GM20431 (cell line): ENCODE measurements around the gene COL5A1.

Experiments
- in situ Hi-C: fragments of 300-500 bp; cut with MseI, MboI; formaldehyde crosslinking; loops from one replicate; pipeline ENCODE4 v1.15.0; 2020; ENCODE audit warnings: low sequenced_read_pairs; ENCODE audit not compliant: unreplicated experiment

Gene COL5A1

GRCh38 chr9:134861595-134862334 is 220.2 kb downstream of the COL5A1 start:
- in situ Hi-C loops: no loop called here

DNA sequence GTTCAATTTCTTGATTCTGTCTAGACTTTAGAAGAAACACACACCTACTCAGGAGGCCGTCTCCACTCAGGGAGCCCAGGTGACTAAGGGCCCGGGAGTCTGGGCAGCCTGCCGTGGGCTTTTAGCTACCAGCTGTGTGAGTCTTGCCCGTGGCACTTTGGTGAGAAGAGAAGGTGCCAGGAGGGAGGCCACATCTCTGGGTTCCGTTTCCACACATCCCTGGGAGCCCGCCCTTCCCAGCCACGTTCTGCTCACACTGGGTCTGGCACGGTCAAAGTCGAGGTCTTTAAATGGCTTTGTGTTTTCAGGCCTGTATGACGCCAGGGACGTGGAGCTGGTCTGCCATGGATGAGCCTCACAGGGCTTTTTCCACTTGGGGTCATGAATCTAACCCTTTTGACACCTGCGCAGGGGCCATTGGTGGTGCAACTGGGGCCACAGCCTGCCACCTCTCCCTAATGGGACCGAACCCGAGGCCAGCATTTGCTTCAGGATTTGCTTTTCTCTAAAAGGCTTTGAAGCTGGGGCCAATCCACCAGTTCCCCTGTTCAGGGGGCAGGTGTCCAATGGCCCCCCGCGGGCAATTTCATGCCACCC is 221.8 kb downstream of the COL5A1 start:
- in situ Hi-C loops: no loop called here

DNA sequence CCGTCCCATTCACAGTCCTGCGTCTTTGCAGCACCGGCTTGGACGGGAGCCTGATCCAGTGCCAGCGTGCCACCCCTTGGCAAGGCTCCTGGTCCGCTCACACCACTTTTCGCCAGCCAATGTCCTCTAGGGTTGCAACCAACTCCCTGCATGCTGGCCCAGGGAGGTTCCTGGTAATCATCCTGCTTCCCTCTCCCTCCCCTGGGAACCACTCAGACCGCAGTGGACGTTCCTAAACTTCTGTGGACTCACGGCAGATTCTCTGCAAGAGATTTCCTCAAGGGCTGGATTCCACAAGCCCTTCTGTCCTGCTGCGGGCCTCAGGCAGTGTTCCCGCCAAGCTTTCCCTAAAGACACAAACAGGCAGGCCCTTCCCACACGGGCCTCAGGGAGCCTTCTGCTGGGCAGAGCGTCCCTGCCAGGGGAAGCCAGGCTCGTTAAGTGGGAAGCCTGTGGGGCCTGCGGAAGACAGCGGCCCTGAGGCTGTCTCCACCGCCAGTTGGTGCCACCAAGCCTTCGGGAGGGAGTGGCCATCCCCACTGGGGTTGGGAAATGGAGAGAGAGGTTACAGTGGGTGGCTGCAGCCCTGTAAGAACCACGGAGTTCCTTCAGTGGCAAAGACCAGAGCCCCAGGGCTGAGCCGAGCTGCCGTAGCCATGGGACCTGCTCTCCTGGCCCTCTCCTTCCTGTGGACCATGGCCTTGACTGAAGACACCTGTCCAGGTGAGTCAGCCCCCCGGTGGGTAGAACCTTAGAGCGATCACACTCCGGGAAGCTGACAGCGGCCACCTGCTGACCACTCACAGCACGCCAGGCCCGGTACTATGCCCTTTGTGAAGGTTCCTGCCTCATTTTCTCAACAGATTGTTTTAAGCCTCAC is 222.6 kb downstream of the COL5A1 start:
- in situ Hi-C loops: no loop called here

DNA sequence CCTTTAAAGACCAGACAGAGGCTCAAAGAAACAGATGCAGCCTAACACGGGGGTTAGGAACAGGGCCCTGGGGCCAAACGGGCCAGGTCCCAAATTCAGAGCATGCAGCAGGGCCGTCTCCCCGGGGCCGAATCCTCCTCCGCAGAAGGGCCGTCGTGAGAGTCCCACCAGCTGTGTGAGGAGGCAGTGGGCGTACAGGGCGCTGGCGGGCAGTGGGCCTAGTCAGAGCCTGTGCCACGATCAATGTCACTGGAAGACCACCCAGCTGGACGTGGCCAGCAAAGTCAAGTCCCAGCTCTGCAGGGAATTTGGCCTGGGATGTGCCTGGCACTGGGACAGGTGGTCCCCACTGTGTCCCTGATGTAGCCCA is 223.2 kb downstream of the COL5A1 start:
- in situ Hi-C loops: no loop called here

GRCh38 chr9:134867917-134868750 is 226.5 kb downstream of the COL5A1 start:
- in situ Hi-C loops: no loop called here

DNA sequence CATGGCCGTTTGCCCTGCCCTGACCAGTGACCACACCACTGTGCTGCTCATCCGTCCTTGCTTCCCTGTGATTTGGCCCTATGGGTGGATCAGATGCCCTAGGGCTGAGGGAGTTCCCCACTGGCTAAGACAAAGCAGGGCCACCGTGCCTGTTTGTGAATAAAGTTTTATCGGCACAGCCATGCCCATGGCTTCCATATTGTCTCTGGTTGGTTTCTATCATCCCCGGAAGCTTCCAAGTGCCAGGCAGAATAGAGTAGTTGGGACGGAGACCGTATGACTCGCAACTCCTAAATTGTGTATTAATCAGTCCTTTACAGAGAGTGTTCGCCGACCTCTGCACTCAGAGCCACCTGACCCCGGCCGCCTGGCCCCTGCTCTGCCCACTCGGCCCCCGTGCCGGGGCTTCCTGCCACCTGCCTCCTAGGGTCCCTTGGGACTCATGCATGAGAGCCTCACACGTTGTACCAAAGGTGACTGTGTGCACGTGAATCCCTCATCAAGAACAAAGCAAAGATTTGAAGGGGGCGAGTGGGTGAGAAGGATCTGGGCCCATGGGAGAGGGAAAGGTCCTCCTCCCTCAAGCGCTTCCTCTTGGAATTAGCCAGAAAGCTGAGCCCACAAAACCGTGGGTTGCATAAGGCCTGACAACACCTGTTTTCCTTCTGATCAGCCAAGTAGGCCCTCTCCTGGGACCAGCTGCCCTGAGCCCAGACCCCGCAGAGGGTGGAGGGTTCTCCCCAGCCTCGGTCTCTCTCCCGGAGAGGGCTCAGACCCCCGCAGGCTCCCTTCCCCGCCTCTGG is 227.3 kb downstream of the COL5A1 start:
- in situ Hi-C loops: no loop called here

DNA sequence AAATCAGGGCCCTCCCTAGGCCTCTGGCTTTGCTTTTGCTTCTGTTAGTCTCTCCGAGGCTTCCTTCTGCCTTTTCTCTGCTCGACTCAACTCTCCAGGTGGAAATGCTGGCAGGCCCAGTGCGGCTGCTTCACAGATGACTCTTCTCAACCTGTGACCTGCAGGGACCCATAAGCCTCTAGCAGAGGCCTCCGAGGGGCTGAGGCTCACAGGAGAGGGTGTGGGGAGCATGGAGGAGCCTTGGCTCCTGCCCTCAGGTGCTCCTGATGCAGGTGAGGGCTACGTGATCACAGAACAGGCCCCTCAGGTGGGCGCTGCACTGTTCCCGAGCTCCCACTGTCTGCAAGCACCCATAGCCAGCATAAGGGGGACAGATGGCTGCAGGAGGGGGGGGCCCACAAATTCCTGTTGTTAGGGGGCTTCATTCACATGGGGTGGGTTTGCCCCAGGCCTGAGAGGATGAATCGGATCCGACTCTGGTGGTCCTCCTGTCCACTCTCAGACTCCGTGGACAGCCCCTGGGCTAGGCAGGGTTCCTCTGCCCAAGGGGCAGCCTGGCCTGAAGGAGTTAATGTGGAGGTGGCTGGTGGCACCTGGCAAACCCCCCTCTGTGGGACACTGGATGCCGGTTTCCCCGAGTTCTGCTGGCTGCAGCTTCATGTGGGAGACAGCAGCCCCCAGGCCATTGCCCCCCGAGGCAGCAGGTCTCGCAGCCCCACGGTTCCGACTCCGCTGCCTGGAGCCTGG is 228.1 kb downstream of the COL5A1 start:
- in situ Hi-C loops: no loop called here

- in situ Hi-C loops: no loop called here
Observed at GRCh38 chr9:134870301-134870694, 228.7 kb downstream of the COL5A1 start.

GRCh38 chr9:134870746-134871662 is 229.4 kb downstream of the COL5A1 start:
- in situ Hi-C loops: no loop called here

GRCh38 chr9:134871697-134872340 is 230.2 kb downstream of the COL5A1 start:
- in situ Hi-C loops: no loop called here

DNA sequence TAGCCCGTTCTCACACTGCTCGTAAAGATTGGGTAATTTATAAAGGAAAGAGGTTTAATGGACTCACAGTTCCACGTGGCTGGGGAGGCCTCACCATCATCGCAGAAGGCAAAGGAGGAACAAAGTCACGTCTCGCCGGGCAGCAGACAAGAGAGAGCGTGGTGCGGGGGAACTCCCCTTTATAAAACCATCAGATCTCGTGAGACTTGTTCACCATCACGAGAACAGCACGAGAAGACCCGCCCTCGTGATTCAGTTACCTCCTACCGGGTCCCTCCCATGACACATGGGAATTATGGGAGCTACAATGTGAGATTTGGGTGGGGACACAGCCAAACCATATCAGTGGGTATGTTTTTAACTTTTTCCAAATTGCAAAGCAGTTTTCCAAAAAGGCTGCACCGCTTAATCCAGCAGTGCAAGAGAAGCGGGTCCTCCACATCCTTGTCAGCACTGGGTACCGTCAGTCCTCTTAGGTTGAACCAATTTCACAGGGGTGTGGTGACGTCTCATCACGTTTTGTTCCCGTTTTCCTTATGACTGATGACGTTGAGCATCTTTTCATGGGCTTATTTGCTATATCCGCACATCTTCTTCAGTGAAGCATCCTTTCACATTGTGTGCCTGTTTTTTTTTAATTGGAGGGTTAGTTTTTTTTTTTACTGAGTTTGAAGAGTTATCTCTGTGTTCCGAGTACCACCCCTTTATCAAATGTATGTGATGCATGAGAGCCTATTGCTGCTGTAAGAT is 231.1 kb downstream of the COL5A1 start:
- in situ Hi-C loops: no loop called here

DNA sequence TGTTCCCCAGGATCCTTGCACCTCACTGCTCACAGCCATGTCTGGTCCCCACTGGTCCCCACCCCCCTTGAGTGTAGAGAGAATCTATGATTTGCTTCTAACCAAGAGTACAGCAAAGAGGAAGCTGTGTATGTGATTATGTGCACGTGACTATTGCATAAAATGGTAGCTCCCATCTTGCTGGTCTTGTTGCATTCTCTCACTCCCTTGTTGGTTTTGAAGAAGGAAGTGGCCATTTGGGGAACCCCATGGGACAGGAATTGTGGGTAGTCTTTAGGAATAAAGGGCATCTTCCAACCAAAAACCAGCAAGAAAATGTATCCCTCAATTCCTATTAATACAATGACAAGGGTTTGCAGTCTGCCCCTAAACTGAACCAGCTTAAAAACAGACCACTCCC is 233.8 kb downstream of the COL5A1 start:
- in situ Hi-C loops: no loop called here

DNA sequence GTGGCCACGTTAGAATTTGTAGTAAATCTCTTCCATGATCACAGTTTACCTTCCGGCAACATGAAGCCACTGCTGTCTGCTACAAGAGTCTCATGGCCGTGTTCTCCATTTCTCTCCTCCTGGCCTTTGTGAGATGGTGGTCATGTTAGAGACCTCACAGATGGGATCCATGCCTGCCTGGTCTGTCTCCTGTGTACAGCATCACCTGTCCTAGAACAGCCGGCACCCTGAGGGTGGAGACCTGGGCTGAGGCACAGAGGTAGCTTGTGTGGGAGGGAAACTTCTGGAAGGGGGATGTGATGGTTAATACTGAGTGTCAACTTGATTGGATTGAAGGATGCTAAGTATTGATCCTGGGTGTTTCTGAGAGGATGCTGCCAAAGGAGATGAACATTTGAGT is 235.9 kb downstream of the COL5A1 start:
- in situ Hi-C loops: no loop called here

GRCh38 chr9:134879664-134880483 is 238.3 kb downstream of the COL5A1 start:
- in situ Hi-C loops: no loop called here

GRCh38 chr9:134880484-134881312 is 239.1 kb downstream of the COL5A1 start, which contains the start of gene FCN2:
Gene FCN2 (plus strand): TSS chr9:134880810. CDS start chr9:134880822, 12 bp downstream.
- in situ Hi-C loops: no loop called here
